Spleen (tissue), 11 donors: Measurements from ENCODE around the gene IPO9. TPM values are rescaled to one million over a fixed set of nuclear protein-coding genes. Genes with fewer than 3 reads are reported as not detected.

ENCODE experiments used
- DNase-seq: peaks from one replicate; pipeline ENCODE4 v3.0.0-alpha.2; 2020
- H3K27ac ChIP-seq, 8 donors: fragments of 200-600 bp; sonication (generic) in 7 of 8; 1 replicate in 4 of 8; 2 replicates in 4 of 8; pipeline versions ENCODE4 v1.5.0 to v1.8.0; 2016 to 2021; ENCODE audit warnings: inconsistent platforms in 4 of 8, mild to moderate bottlenecking in 4 of 8, moderate library complexity in 1 of 8
- H3K27me3 ChIP-seq, 7 donors: fragments of 200-600 bp; sonication (generic) in 6 of 7; replicated peaks in 1 of 7; 1 replicate in 4 of 7; 2 replicates in 3 of 7; pipeline versions ENCODE4 v1.5.0 to v1.8.0; 2016 to 2021; ENCODE audit warnings: inconsistent platforms in 3 of 7, mild to moderate bottlenecking in 1 of 7
- H3K36me3 ChIP-seq, 6 donors: fragments of 200-600 bp; sonication (generic) in 5 of 6; 1 replicate in 4 of 6; 2 replicates in 2 of 6; pipeline versions ENCODE4 v1.5.0 to v1.8.0; 2016 to 2021; ENCODE audit warnings: inconsistent platforms in 2 of 6
- H3K4me1 ChIP-seq, 6 donors: fragments of 200-600 bp; sonication (generic) in 5 of 6; 1 replicate in 3 of 6; 2 replicates in 3 of 6; pipeline versions ENCODE4 v1.5.0 to v1.8.0; 2016 to 2021; ENCODE audit warnings: inconsistent platforms in 3 of 6
- H3K4me3 ChIP-seq, 8 donors: fragments of 200-600 bp; sonication (generic) in 7 of 8; 1 replicate in 4 of 8; 2 replicates in 4 of 8; pipeline versions ENCODE4 v1.5.0 to v1.8.0; 2016 to 2021; ENCODE audit warnings: inconsistent platforms in 4 of 8, mild to moderate bottlenecking in 4 of 8, moderate library complexity in 2 of 8
- H3K9me3 ChIP-seq, 8 donors: fragments of 200-600 bp; sonication (generic) in 7 of 8; 1 replicate in 4 of 8; 2 replicates in 4 of 8; pipeline versions ENCODE4 v1.5.0 to v1.8.0; 2016 to 2021; ENCODE audit warnings: inconsistent platforms in 4 of 8
- CTCF ChIP-seq, 11 experiments: fragments of 200-600 bp in 7 of 11; fragments of 450-650 bp in 4 of 11; sonication (generic) in 4 of 11; IDR thresholded peaks in 8 of 11; conservative IDR thresholded peaks in 3 of 11; 1 replicate in 7 of 11; 2 replicates in 4 of 11; pipeline versions ENCODE4 v1.4.0 to v1.8.0; 2016 to 2021; ENCODE audit warnings: antibody characterized with exemption in 11 of 11, inconsistent platforms in 4 of 11, mild to moderate bottlenecking in 1 of 11
- POLR2A ChIP-seq, 3 donors: fragments of 450-650 bp; IDR thresholded peaks; one replicate each; pipeline ENCODE4 v1.5.1; 2017; ENCODE audit warnings: antibody characterized with exemption in 3 of 3, mild to moderate bottlenecking in 1 of 3
- POLR2AphosphoS5 ChIP-seq, 3 donors: sonication (generic); formaldehyde crosslinking; IDR thresholded peaks; one replicate each; pipeline ENCODE4 v1.5.1; 2017; ENCODE audit warnings: antibody characterized with exemption in 3 of 3
- WGBS, 5 donors: extraction: QIAGEN DNeasy Blood & Tissue Kit in 3 of 5; methylation state at CpG; one replicate each; pipeline versions ENCODE4 v1.1.5 to v1.1.7; 2013 to 2018; 5-methylcytosine and 5-hydroxymethylcytosine counted together
- intact Hi-C: fragments of 100-400 bp; cut with DNase I; formaldehyde crosslinking; loops from one replicate; pipeline ENCODE4 v1.15.0; 2023; ENCODE audit warnings: low total_unique reads
- polyA plus RNA-seq, 3 donors: library from polyadenylated mRNA; stranded (reverse); fragments of 200-250 nt; gene quantifications; one replicate each; pipeline ENCODE4 v1.2.1, GENCODE V29; 2013
- total RNA-seq, 7 donors: library from RNA; depleted of rRNA in 3 of 7; stranded (reverse); fragments of >200 nt in 3 of 7; fragmentation: NEBNext Ultra II Directional in 4 of 7; extraction: Animal tissue kit (Norgen Biotek cat#: 25700) in 4 of 7; gene quantifications; one replicate each; pipeline versions ENCODE4 v1.1.0 to v1.2.1, GENCODE V29; 2016 to 2021
- donor health status: healthy with polysubstance abuse.
- donor health status: DM: no; HTN: no; CAD: no; lungs with moderate emphysema.
- donor health status: DM: no; HTN: no; CAD: no.
- donor health status: Bipolar disorder and iron deficiency.
- donor health status: healthy.
- donor health status: DM: no; HTN: no; CAD: no.
- donor health status: DM: yes; HTN: yes; CAD: no.

The IPO9 gene
- total and polyA plus RNA-seq, 10 donors, result 13.8 to 35.7 (median 27.1) TPM

DNA sequence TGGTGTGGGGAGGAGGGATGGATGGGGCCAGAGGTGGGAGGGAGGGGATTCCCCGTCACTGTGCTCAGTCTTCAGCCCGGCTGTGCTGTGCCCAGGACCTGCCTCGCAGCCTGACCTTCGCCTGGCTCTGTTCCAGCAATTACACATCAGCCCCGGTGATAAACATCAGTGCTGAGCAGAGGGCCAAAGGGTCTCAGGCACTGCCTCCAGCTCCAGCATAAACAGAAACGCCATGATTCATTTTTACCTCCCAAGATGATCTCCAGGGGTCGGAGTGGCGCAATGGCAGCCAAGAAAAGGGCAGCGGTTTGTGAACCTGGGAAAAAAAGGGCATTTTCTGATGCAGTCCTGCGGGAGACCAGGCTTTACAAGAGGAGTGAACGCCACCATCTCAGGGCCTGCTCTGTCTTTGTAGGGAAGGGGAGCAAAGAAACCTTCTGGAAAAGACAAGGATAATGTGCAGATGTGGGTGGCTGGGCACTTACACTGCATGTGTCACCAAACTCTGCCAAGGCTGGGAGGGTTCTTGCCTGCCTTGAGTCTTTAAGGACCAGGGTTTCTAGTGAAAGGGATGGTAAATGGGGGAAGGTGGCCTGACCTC lies 87.8 kb downstream of the IPO9 start:
- Histone ChIP-seq H3K36me3 (no peaks in the 10 kb centered on the region), H3K27ac (peak overlapping the region in 4 of 8 donors; percentile 50 to 54 (median 54)), H3K4me1 (peaks cover 0 to 12% (median 1%) of the 10 kb centered on the region in 6 donors), H3K27me3 (peaks cover 0 to 4% (median 0%) of the 10 kb centered on the region in 7 donors), H3K9me3 (no peaks in the 10 kb centered on the region), H3K4me3 (no peak overlapping the region)
- no peak for DNase-seq
- WGBS, 5 donors, result 30 to 51% (median 47%) methylated on average over 11 of the region's 11 CpGs
- intact Hi-C loops, result no loop called here
- TF ChIP-seq POLR2AphosphoS5 (IDR thresholded peaks at IDR 0.05) (peak; percentile 26 to 60 (median 51)), CTCF (IDR thresholded peaks at IDR 0.05 in 8 of 11, conservative IDR thresholded peaks at IDR 0.05 in 3 of 11) (no peak)

DNA sequence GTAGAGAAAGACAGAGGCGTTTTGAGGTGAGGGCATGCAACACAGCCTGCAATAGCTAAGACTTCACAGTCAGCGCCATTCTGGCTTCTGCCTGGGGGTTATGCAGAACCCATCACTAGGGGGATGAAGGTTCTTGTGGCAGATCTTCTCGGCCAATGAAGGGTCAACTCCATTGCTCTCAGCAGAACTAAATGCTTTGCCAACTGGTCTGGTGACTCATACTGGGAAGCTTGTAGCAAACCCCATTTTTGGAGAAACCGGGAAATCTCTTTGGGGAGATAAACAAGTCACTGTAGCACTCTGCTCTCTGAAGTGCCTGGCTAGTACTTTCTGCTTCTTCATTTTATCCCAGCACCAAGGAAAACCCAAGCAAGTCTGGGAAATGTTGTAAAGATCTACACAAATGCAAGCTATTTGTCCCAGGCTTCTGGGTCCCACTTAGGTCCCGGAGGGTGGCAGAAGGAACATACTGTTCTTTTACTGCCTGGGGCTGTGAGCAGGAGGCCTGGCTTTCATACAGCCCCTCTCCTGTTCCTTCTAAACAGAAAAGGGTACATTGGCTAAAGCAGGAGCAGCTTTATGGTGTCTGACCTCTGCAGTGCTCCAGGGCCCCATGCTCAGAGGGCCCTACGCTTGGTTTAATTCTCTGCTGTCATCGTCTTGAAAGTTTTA lies 88.5 kb downstream of the IPO9 start:
- no peaks in the 10 kb centered on the region for H3K9me3 ChIP-seq
- peaks cover 0 to 12% (median 1%) of the 10 kb centered on the region in 6 donors for H3K4me1 ChIP-seq
- DNase-seq, result no peak
- peak overlapping the region in 5 of 8 donors; percentile 2 to 54 (median 53) for H3K27ac ChIP-seq
- intact Hi-C loops, result no loop called here
- 73 to 89% (median 87%) methylated on average over 7 of the region's 7 CpGs for WGBS, 5 donors
- H3K4me3 ChIP-seq, result no peak overlapping the region
- TF ChIP-seq POLR2A (IDR thresholded peaks at IDR 0.05) (no peak), POLR2AphosphoS5 (IDR thresholded peaks at IDR 0.05) (no peak), CTCF (IDR thresholded peaks at IDR 0.05 in 8 of 11, conservative IDR thresholded peaks at IDR 0.05 in 3 of 11) (no peak)
- no peaks in the 10 kb centered on the region for H3K36me3 ChIP-seq
- peaks cover 0 to 4% (median 0%) of the 10 kb centered on the region in 7 donors for H3K27me3 ChIP-seq

- DNase-seq, result no peak
- Histone ChIP-seq H3K27ac (peak overlapping the region in 4 of 8 donors; percentile 50 to 54 (median 54)), H3K9me3 (no peaks in the 10 kb centered on the region), H3K27me3 (peaks cover 0 to 4% (median 0%) of the 10 kb centered on the region in 7 donors), H3K4me3 (no peak overlapping the region), H3K4me1 (peaks cover 0 to 12% (median 1%) of the 10 kb centered on the region in 6 donors), H3K36me3 (no peaks in the 10 kb centered on the region)
- TF ChIP-seq POLR2A (IDR thresholded peaks at IDR 0.05), result no peak
- WGBS, 5 donors, result 70 to 83% (median 76%) methylated on average over 5 of the region's 5 CpGs
- intact Hi-C loops, result no loop called here
Measured at GRCh38 chr1:201918343-201918742, 89.4 kb downstream of the IPO9 start.

DNA sequence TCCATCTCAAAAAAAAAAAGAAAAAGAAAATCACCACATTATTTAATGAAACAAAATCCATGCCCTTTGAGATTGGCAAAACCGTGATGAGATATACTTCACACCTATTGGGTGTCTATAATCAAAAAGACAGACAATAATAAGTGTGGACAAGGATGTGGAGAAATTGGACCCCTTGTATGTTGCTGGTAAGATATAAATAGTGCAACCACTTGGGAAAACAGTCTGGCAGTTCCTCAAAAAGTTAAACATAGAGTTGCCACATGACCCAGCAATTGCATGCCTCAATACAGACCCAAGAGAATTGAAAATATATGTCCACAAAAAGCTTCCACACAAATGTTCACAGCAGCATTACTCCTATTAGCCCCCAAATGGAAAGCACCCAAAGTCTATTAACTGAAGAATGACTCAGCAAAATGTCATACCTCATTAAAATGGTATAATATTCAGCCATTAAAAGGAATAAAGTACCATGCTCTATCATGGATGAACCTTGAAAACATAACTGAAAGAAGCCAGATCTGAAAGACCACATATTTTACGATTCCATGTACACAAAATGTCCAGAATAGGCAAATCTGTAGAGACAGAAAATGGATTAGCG lies 93.1 kb downstream of the IPO9 start:
- Histone ChIP-seq H3K9me3 (no peaks in the 10 kb centered on the region), H3K27ac (no peak overlapping the region), H3K36me3 (no peaks in the 10 kb centered on the region), H3K4me3 (no peak overlapping the region), H3K27me3 (no peaks in the 10 kb centered on the region), H3K4me1 (peaks cover 0 to 3% (median 1%) of the 10 kb centered on the region in 6 donors)
- intact Hi-C loops, result no loop called here
- TF ChIP-seq POLR2AphosphoS5 (IDR thresholded peaks at IDR 0.05) (no peak), CTCF (IDR thresholded peaks at IDR 0.05 in 8 of 11, conservative IDR thresholded peaks at IDR 0.05 in 3 of 11) (no peak), POLR2A (IDR thresholded peaks at IDR 0.05) (no peak)
- DNase-seq, result no peak
- 86 to 93% (median 92%) methylated on average over 3 of the region's 3 CpGs for WGBS, 5 donors
